Fibroblast of skin of back (primary cell): Measurements from ENCODE around the gene BBX.
"Not testable (repeated sequence)": the region's sequence is repeated elsewhere in the genome, so short reads cannot be mapped to it uniquely, and the experiment has no call there.

Experiments
- DNase-seq: peaks from one replicate; pipeline ENCODE4 v3.0.0-alpha.2; 2013

Gene BBX

GRCh38 chr3:107543666-107544065 lies 20.9 kb downstream of the BBX start:
- no peak for DNase-seq

- no peak for DNase-seq
Measured at GRCh38 chr3:107545680-107546120, 22.9 kb downstream of the BBX start.

- no peak for DNase-seq
Measured at GRCh38 chr3:107548601-107549000, 25.8 kb downstream of the BBX start.

- no peak for DNase-seq
Measured at GRCh38 chr3:107555359-107555758, 32.6 kb downstream of the BBX start.

GRCh38 chr3:107557743-107558142 lies 35.0 kb downstream of the BBX start:
- DNase-seq = no peak

GRCh38 chr3:107560166-107560565 lies 37.4 kb downstream of the BBX start:
- DNase-seq = no peak

- no peak for DNase-seq
Measured at GRCh38 chr3:107561980-107562379, 39.2 kb downstream of the BBX start.

GRCh38 chr3:107562969-107563529 lies 40.3 kb downstream of the BBX start:
- no peak for DNase-seq

GRCh38 chr3:107565244-107565643 lies 42.5 kb downstream of the BBX start:
- not testable (repeated sequence) for DNase-seq

GRCh38 chr3:107571089-107571488 lies 48.3 kb downstream of the BBX start:
- DNase-seq = not testable (repeated sequence)

GRCh38 chr3:107571492-107571891 lies 48.7 kb downstream of the BBX start:
- DNase-seq = not testable (repeated sequence)

GRCh38 chr3:107574650-107575049 lies 51.9 kb downstream of the BBX start:
- DNase-seq = peak; percentile 40

- DNase-seq = no peak
Measured at GRCh38 chr3:107578091-107578490, 55.3 kb downstream of the BBX start.

GRCh38 chr3:107578523-107578922 lies 55.8 kb downstream of the BBX start:
- DNase-seq = no peak

- no peak for DNase-seq
Measured at GRCh38 chr3:107579371-107579770, 56.6 kb downstream of the BBX start.

- DNase-seq = no peak
Measured at GRCh38 chr3:107581230-107581629, 58.5 kb downstream of the BBX start.

GRCh38 chr3:107588217-107588616 lies 65.5 kb downstream of the BBX start:
- no peak for DNase-seq

GRCh38 chr3:107589454-107589853 lies 66.7 kb downstream of the BBX start:
- no peak for DNase-seq

GRCh38 chr3:107590786-107591185 lies 68.0 kb downstream of the BBX start:
- no peak for DNase-seq

- DNase-seq = no peak
Measured at GRCh38 chr3:107592073-107592472, 69.3 kb downstream of the BBX start.

GRCh38 chr3:107594870-107595269 lies 72.1 kb downstream of the BBX start:
- no peak for DNase-seq

- DNase-seq = no peak
Measured at GRCh38 chr3:107596639-107597038, 73.9 kb downstream of the BBX start.

- peak; percentile 57 for DNase-seq
Measured at GRCh38 chr3:107598926-107599771, 76.4 kb downstream of the BBX start.

GRCh38 chr3:107599772-107600145 lies 77.0 kb downstream of the BBX start:
- DNase-seq = no peak
